Measurements from ENCODE around the gene PFDN5. TPM values are rescaled to one million over a fixed set of nuclear protein-coding genes. Genes with fewer than 3 reads are reported as not detected.

PFDN5 gene
- total RNA-seq, 4 donors from 2014 or later = 223 to 578 (median 263) TPM

DNA sequence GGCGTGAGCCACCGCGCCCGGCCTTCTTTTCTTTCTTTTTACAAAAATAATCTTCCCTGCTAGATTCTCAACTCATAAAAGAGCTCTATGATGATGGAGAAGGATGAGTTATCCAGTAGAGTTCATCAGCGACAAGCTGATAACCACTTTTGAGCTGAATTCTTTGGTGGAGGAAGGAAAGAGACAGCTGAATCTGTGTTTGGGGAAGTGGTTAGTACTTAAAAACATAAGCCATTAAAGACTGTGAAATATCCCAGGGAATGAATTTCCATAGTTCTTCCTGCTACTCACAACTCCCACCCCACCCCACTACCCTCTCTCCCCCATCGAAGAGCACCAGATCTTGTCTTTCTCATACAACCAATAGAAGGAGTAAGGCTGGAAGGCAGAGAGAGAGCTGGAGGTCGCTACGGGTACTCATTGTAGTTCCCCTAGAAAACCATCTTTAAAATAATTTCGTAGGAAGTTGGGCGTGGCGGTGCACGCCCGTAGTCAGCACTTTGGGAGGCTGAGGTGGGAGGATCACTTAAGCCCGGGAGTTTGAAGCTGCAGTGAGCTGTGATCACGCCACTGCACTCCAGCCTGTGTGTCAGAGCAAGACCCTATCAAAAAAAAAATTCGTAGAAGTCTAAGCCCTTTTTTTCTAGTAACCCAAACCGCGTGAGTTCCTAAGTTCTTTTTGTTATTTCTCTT is 27.9 kb upstream of the PFDN5 start:
- DNase-seq = no peak
- Histone ChIP-seq H3K9me3 (no peaks in the 10 kb centered on the region), H3K27me3 (no peaks in the 10 kb centered on the region), H3K4me1 (peaks cover 0 to 17% (median 7%) of the 10 kb centered on the region in 4 donors), H3K27ac (peak overlapping the region in 2 of 4 donors; percentile 25 to 63), H3K4me3 (peak overlapping the region; percentile 30 to 64 (median 57)), H3K36me3 (no peaks in the 10 kb centered on the region)
- TF ChIP-seq POLR2A (IDR thresholded peaks at IDR 0.05) = no peak
- TF ChIP-seq, protein P1, sequence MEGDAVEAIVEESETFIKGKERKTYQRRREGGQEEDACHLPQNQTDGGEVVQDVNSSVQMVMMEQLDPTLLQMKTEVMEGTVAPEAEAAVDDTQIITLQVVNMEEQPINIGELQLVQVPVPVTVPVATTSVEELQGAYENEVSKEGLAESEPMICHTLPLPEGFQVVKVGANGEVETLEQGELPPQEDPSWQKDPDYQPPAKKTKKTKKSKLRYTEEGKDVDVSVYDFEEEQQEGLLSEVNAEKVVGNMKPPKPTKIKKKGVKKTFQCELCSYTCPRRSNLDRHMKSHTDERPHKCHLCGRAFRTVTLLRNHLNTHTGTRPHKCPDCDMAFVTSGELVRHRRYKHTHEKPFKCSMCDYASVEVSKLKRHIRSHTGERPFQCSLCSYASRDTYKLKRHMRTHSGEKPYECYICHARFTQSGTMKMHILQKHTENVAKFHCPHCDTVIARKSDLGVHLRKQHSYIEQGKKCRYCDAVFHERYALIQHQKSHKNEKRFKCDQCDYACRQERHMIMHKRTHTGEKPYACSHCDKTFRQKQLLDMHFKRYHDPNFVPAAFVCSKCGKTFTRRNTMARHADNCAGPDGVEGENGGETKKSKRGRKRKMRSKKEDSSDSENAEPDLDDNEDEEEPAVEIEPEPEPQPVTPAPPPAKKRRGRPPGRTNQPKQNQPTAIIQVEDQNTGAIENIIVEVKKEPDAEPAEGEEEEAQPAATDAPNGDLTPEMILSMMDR (IDR thresholded peaks at IDR 0.05) = no peak

DNA sequence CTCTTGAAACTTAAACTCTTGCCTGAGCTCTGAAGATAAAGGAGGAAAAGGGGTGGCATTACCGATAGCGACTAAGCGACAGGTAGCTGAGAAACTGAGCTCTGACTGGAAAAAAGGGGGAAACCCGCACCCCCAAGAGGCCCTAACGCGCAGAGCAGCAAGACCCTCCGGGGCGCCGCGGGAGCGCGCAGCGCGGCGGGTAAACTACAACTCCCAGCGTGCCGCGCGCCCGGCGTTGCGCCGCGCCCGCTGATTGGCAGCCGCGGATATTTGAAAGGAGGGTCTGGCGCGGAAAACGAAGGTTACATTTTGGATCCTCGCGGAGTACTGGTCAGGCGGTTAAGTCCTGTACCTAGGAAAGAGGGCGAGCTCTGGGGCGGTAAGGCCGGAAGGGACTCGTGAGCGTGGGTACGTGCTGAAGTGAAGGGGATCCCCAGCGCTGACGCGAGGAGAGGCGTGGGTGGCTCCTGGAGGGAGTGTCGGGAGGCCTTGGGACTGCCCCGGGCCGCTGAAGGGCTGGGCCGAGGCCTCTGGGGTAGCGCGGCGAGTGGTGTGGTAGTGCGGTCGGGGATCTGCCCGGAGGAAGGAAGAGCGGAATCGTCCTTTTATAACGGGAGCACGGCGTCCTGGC is 27.2 kb upstream of the PFDN5 start, which contains the start of gene ESPL1:
Gene ESPL1 (plus strand): TSS at position 301 of the 631 bp plus-strand sequence. CDS start 468 bp downstream, outside the sequence.
- Histone ChIP-seq H3K27ac (peak within 1 kb of the TSS in 2 of 4 donors; percentile 25 to 63), H3K9me3 (no peaks in the 10 kb centered on the region), H3K27me3 (no peaks in the 10 kb centered on the region), H3K4me3 (peak within 1 kb of the TSS; percentile 30 to 64 (median 57)), H3K4me1 (peaks cover 0 to 17% (median 7%) of the 10 kb centered on the region in 4 donors), H3K36me3 (no peaks in the 10 kb centered on the region)
- DNase-seq = peak; percentile 79 to 91 (median 84)
- TF ChIP-seq POLR2A (IDR thresholded peaks at IDR 0.05) = no peak
- TF ChIP-seq, protein P1 (IDR thresholded peaks at IDR 0.05) = peak; percentile 36 to 58 (median 44)

DNA sequence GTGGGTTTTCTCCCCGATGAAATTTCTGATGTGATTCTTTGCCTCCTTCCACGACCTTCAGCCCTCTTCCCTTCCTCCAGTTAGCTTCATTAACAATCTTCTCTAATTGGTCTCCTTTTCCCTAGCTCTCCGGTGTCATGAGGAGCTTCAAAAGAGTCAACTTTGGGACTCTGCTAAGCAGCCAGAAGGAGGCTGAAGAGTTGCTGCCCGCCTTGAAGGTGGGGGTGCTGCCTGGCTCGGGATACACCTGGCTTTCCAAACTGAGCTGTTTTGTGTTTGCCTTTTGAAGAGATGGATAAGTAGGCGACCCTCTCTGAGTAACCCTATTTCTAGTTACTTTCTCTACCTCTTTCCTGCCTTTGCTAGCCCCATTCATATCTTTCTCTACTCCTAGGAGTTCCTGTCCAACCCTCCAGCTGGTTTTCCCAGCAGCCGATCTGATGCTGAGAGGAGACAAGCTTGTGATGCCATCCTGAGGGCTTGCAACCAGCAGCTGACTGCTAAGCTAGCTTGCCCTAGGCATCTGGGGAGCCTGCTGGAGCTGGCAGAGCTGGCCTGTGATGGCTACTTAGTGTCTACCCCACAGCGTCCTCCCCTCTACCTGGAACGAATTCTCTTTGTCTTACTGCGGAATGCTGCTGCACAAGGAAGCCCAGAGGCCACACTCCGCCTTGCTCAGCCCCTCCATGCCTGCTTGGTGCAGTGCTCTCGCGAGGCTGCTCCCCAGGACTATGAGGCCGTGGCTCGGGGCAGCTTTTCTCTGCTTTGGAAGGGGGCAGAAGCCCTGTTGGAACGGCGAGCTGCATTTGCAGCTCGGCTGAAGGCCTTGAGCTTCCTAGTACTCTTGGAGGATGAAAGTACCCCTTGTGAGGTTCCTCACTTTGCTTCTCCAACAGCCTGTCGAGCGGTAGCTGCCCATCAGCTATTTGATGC is 26.4 kb upstream of the PFDN5 start:
- H3K27me3 ChIP-seq = no peaks in the 10 kb centered on the region

DNA sequence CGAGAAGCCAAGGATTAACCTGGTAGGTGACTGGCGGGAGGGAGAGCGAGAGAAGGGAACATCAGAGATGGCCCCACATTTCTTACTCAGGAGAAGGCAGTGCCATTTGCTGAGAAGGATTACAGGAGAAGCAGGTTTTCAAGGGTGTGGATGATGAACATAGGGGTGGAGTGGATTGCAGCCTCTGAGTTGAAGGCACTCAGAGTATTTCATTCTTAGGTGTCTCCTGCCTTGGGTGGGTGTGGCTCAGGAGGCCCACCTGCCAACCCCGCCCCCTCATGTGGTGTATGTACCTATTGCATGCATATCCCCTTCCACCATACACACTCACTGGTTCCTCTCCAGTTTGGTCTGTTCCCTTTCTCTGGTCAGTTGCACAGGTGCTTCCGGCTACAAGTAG is 20.9 kb upstream of the PFDN5 start:
- no peak for DNase-seq
- TF ChIP-seq, protein P1 (IDR thresholded peaks at IDR 0.05) = no peak
- no peak for TF ChIP-seq POLR2A (IDR thresholded peaks at IDR 0.05)
- no peak overlapping the region for H3K27ac ChIP-seq
- H3K4me3 ChIP-seq = no peak overlapping the region
- no peaks in the 10 kb centered on the region for H3K36me3 ChIP-seq
- no peaks in the 10 kb centered on the region for H3K9me3 ChIP-seq
- H3K4me1 ChIP-seq = peaks cover 0 to under 1% (median 0%) of the 10 kb centered on the region in 4 donors
- H3K27me3 ChIP-seq = no peaks in the 10 kb centered on the region

More for the DNA sequence above, 26.4 kb upstream of the PFDN5 start:
- no peaks in the 10 kb centered on the region for H3K36me3 ChIP-seq
- no peaks in the 10 kb centered on the region for H3K9me3 ChIP-seq
- H3K4me1 ChIP-seq = peaks cover 0 to 17% (median 7%) of the 10 kb centered on the region in 4 donors
- DNase-seq = no peak
- no peak for TF ChIP-seq POLR2A (IDR thresholded peaks at IDR 0.05)
- TF ChIP-seq, protein P1 (IDR thresholded peaks at IDR 0.05) = no peak
- H3K27ac ChIP-seq = peak overlapping the region in 1 of 4 donors; percentile 63
- H3K4me3 ChIP-seq = peak overlapping the region; percentile 30 to 64 (median 57)

DNA sequence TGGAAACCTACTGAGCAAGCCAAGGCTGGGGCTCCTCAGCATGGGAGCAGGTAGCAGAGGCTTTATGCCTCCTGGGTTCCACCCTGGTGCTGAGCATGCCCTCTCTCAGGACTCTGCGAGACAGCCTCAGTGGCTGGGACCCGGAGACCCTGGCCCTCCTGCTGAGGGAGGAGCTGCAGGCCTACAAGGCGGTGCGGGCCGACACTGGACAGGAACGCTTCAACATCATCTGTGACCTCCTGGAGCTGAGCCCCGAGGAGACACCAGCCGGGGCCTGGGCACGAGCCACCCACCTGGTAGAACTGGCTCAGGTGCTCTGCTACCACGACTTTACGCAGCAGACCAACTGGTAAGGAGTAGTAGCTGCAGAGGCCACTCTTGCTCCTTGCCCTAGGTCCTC is 18.8 kb upstream of the PFDN5 start:
- Histone ChIP-seq H3K27me3 (no peaks in the 10 kb centered on the region), H3K4me1 (no peaks in the 10 kb centered on the region), H3K36me3 (peaks cover 0 to under 1% (median 0%) of the 10 kb centered on the region in 3 donors), H3K27ac (no peak overlapping the region), H3K9me3 (no peaks in the 10 kb centered on the region), H3K4me3 (no peak overlapping the region)
- TF ChIP-seq POLR2A (IDR thresholded peaks at IDR 0.05) = no peak
- TF ChIP-seq, protein P1 (IDR thresholded peaks at IDR 0.05) = no peak
- no peak for DNase-seq

Measured in Peyer's patch (tissue), 4 donors.